Measurements from ENCODE around the gene AGA. TPM values are rescaled to one million over a fixed set of nuclear protein-coding genes. Genes with fewer than 3 reads are reported as not detected.

The AGA gene
- total and polyA plus RNA-seq, 9 donors, result 8.9 to 25.0 (median 17.6) TPM

DNA sequence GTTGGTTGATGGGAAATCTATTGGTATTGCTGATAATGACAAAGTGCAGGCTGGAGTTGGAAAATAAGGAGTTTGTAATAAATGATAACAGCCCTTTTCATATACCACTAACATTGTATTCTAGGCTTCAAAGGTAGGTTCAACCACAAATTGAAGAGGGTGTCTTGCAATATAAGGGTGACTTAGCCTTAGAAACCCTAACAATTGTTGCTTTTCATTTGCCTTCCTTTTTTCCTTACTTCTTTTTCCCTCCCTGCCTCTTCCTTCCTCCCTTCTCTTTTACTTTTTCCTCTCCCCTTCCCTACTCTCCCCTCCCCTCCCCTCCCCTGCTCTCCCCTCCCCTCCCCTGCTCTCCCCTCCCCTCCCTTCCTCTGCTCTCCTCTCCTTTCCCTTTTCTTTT, 10.9 kb upstream of the AGA start:
- H3K4me1 ChIP-seq (ENCODE audit: insufficient read depth), result no peaks in the 10 kb centered on the region
- no peak overlapping the region for H3K4me3 ChIP-seq
- no peaks in the 10 kb centered on the region for H3K9me3 ChIP-seq
- no peaks in the 10 kb centered on the region for H3K27me3 ChIP-seq
- H3K27ac ChIP-seq, result no peak overlapping the region
- no peak for TF ChIP-seq POLR2A (IDR thresholded peaks at IDR 0.05)
- TF ChIP-seq EP300 (IDR thresholded peaks at IDR 0.05), result no peak
- no peak for TF ChIP-seq CTCF (IDR thresholded peaks at IDR 0.05)
- intact Hi-C loops (cut with DNase I), result no loop called here
- H3K36me3 ChIP-seq, result no peaks in the 10 kb centered on the region
- DNase-seq, result no peak

DNA sequence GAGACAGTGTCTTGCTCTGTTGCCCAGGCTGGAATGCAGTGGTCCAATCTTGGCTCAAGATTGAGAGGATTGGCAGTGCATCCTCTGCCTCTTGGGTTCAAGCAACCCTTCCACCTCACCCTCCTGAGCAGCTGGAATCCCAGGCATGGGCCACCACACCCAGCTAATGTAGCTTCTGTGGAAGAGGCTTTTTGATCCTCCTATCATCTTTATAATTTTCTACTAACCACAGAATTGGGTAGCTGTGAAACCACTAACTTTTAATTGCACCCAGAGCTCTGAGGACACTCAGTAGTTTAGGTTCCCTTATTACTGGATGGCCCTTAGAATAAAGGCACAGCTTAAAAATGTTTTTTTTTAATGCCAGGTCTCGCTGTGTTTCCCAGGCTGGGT, 8.9 kb upstream of the AGA start:
- no peaks in the 10 kb centered on the region for H3K9me3 ChIP-seq
- no peaks in the 10 kb centered on the region for H3K36me3 ChIP-seq
- no peak for DNase-seq
- TF ChIP-seq POLR2A (IDR thresholded peaks at IDR 0.05), result no peak
- no peak for TF ChIP-seq EP300 (IDR thresholded peaks at IDR 0.05)
- TF ChIP-seq CTCF (IDR thresholded peaks at IDR 0.05), result no peak
- no peaks in the 10 kb centered on the region for H3K27me3 ChIP-seq
- no peak overlapping the region for H3K4me3 ChIP-seq
- no peak overlapping the region for H3K27ac ChIP-seq
- H3K4me1 ChIP-seq (ENCODE audit: insufficient read depth), result no peaks in the 10 kb centered on the region
- intact Hi-C loops (cut with DNase I), result no loop called here
- 88 to 91% (median 90%) methylated on average over 1 of the region's 1 CpG for WGBS, 3 donors

DNA sequence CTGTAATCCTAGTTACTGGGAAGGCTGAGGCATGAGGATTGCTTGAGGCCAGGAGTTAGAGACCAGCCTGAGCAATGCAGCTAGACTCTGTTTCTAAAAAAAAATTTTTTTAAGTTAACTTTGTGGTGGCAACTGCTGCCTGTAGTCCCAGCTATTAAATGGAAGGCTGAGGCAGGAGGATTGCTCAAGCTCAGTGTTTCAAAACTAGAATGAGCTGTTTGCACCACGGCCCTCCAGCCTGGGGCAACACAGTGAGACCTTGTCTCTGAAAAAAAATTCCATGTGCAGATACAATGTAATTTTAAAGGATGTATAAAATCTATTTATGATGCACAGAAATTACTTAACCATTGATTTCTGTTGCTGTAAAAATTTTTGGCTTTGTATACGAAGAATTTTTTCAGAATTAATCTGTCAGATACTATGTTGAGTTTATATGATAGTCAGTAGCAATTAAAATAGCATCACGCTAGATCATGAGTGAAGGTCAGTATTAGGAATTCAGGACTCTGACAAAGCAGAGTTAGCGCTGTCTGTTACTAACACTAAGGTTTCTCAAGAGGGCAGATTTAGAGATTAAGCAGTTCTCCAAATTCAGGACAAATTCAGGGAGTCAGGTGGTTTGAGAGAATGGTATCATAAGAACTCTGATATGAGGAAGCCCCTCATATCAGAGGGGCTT, 8.3 kb upstream of the AGA start:
- DNase-seq, result no peak
- no peaks in the 10 kb centered on the region for H3K36me3 ChIP-seq
- H3K27me3 ChIP-seq, result no peaks in the 10 kb centered on the region
- no peaks in the 10 kb centered on the region for H3K4me1 ChIP-seq (ENCODE audit: insufficient read depth)
- 89 to 93% (median 89%) methylated on average over 4 of the region's 4 CpGs for WGBS, 3 donors
- no peak overlapping the region for H3K4me3 ChIP-seq
- TF ChIP-seq EP300 (IDR thresholded peaks at IDR 0.05) (no peak), CTCF (IDR thresholded peaks at IDR 0.05) (no peak)
- intact Hi-C loops (cut with DNase I), result no loop called here
- H3K27ac ChIP-seq, result no peak overlapping the region
- H3K9me3 ChIP-seq, result no peaks in the 10 kb centered on the region

GRCh38 chr4:177448850-177449249, 6.6 kb upstream of the AGA start:
- Histone ChIP-seq H3K27me3 (no peaks in the 10 kb centered on the region), H3K27ac (no peak overlapping the region), H3K4me3 (no peak overlapping the region), H3K4me1 (ENCODE audit: insufficient read depth) (no peaks in the 10 kb centered on the region), H3K36me3 (no peaks in the 10 kb centered on the region), H3K9me3 (no peaks in the 10 kb centered on the region)
- intact Hi-C loops (cut with DNase I), result no loop called here
- DNase-seq, result no peak
- WGBS, 3 donors, result 44 to 72% (median 52%) methylated on average over 1 of the region's 1 CpG
- TF ChIP-seq EP300 (IDR thresholded peaks at IDR 0.05), result no peak
- no peak for TF ChIP-seq CTCF (IDR thresholded peaks at IDR 0.05)
- no peak for TF ChIP-seq POLR2A (IDR thresholded peaks at IDR 0.05)

Data from ovary (tissue), 9 donors.